Tibial artery (tissue), 4 donors: Measurements from ENCODE around the gene NF2.
A peak's percentile ranks its signal among the peaks of the same experiment; 100 is the strongest.

Experiments
- DNase-seq, 2 donors: peaks; one replicate each; pipeline ENCODE4 v3.0.0-alpha.2; 2019
- H3K27ac ChIP-seq, 2 donors: fragments of 200-600 bp; sonication (generic) in 1 of 2; 1 replicate in 1 of 2; 2 replicates in 1 of 2; pipeline ENCODE4 v1.5.1; 2018 to 2019; ENCODE audit warnings: mild to moderate bottlenecking in 1 of 2
- H3K27me3 ChIP-seq, 2 donors: fragments of 200-600 bp; sonication (generic) in 1 of 2; one replicate each; pipeline versions ENCODE4 v1.5.1 to v1.6.0; 2016 to 2019
- H3K36me3 ChIP-seq, 3 donors: fragments of 200-600 bp; sonication (generic) in 2 of 3; one replicate each; pipeline ENCODE4 v1.5.1; 2016 to 2019; ENCODE audit warnings: mild to moderate bottlenecking in 2 of 3
- H3K4me1 ChIP-seq, 4 donors: fragments of 200-600 bp; sonication (generic) in 2 of 4; 1 replicate in 3 of 4; 2 replicates in 1 of 4; pipeline ENCODE4 v1.5.1; 2016 to 2019
- H3K4me3 ChIP-seq, 2 donors: fragments of 200-600 bp; sonication (generic) in 1 of 2; 1 replicate in 1 of 2; 2 replicates in 1 of 2; pipeline ENCODE4 v1.5.1; 2018 to 2019; ENCODE audit warnings: mild to moderate bottlenecking in 2 of 2
- H3K9me3 ChIP-seq, 3 donors: fragments of 200-600 bp; sonication (generic) in 1 of 3; one replicate each; pipeline ENCODE4 v1.5.1; 2016 to 2019
- intact Hi-C: fragments of 100-400 bp; cut with DNase I; formaldehyde crosslinking; loops from one replicate; pipeline ENCODE4 v1.15.0; 2023; ENCODE audit warnings: low total_unique reads
- TF ChIP-seq, protein P1 (sequence below), 2 experiments: fragments of 200-600 bp in 1 of 2; fragments of 450-650 bp in 1 of 2; IDR thresholded peaks; one replicate each; pipeline ENCODE4 v1.5.1; 2017 to 2019; ENCODE audit warnings: antibody characterized with exemption in 2 of 2, mild to moderate bottlenecking in 1 of 2, moderate library complexity in 1 of 2

NF2 gene

DNA sequence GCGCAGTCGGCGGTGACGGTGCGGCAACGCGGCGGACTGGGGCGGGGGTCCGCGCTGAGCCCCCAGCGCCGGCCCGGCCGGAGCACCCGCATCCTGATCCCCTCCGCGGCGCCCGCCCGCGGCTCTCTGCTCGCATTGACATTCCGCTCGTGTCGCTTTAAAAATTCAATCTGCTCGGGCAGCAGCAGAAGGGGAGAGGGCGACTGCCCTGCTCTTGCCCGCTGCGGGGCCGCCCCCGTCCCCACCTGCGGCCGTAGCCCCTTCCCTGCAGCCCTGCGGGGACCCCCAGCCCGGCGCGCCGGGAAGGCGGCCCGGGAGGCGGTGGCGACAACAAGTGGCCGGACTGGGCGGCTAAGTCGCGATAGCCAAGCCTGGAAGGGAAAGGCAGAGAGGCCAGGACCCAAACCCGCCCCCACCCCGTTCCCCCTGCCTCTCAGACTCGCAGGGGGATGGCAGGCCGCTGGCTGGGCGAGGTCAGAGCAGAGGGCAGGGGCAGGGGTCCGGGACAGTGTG is 117.4 kb downstream of the NF2 start:
- Histone ChIP-seq H3K27me3 (peaks cover 0 to 78% of the 10 kb centered on the region in 2 donors), H3K27ac (no peak overlapping the region), H3K4me1 (peaks cover 0 to 18% (median 13%) of the 10 kb centered on the region in 4 donors), H3K9me3 (no peaks in the 10 kb centered on the region), H3K4me3 (peak overlapping the region in 1 of 2 donors; percentile 9), H3K36me3 (no peaks in the 10 kb centered on the region)
- TF ChIP-seq, protein P1, sequence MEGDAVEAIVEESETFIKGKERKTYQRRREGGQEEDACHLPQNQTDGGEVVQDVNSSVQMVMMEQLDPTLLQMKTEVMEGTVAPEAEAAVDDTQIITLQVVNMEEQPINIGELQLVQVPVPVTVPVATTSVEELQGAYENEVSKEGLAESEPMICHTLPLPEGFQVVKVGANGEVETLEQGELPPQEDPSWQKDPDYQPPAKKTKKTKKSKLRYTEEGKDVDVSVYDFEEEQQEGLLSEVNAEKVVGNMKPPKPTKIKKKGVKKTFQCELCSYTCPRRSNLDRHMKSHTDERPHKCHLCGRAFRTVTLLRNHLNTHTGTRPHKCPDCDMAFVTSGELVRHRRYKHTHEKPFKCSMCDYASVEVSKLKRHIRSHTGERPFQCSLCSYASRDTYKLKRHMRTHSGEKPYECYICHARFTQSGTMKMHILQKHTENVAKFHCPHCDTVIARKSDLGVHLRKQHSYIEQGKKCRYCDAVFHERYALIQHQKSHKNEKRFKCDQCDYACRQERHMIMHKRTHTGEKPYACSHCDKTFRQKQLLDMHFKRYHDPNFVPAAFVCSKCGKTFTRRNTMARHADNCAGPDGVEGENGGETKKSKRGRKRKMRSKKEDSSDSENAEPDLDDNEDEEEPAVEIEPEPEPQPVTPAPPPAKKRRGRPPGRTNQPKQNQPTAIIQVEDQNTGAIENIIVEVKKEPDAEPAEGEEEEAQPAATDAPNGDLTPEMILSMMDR (IDR thresholded peaks at IDR 0.05) = no peak
- intact Hi-C loops = no loop called here
- DNase-seq = no peak

- Histone ChIP-seq H3K27ac (no peak overlapping the region), H3K36me3 (no peaks in the 10 kb centered on the region), H3K27me3 (peaks cover 0 to 76% of the 10 kb centered on the region in 2 donors), H3K4me3 (no peak overlapping the region), H3K4me1 (peaks cover 0 to 18% (median 13%) of the 10 kb centered on the region in 4 donors), H3K9me3 (no peaks in the 10 kb centered on the region)
- TF ChIP-seq, protein P1 (IDR thresholded peaks at IDR 0.05) = no peak
- intact Hi-C loops = no loop called here
- no peak for DNase-seq
Observed at GRCh38 chr22:29722151-29722550, 118.7 kb downstream of the NF2 start.

- TF ChIP-seq, protein P1 (IDR thresholded peaks at IDR 0.05) = no peak
- no peaks in the 10 kb centered on the region for H3K36me3 ChIP-seq
- intact Hi-C loops = no loop called here
- no peak overlapping the region for H3K4me3 ChIP-seq
- no peaks in the 10 kb centered on the region for H3K9me3 ChIP-seq
- no peak overlapping the region for H3K27ac ChIP-seq
- DNase-seq = no peak
- H3K27me3 ChIP-seq = peaks cover 0 to 75% of the 10 kb centered on the region in 2 donors
- peaks cover 0 to 18% (median 13%) of the 10 kb centered on the region in 4 donors for H3K4me1 ChIP-seq
Observed at GRCh38 chr22:29722587-29722986, 119.2 kb downstream of the NF2 start.

- intact Hi-C loops = no loop called here
- Histone ChIP-seq H3K9me3 (no peaks in the 10 kb centered on the region), H3K27ac (no peak overlapping the region), H3K4me3 (no peak overlapping the region), H3K27me3 (peaks cover 0 to 63% of the 10 kb centered on the region in 2 donors), H3K36me3 (peaks cover 0 to 4% (median 0%) of the 10 kb centered on the region in 3 donors), H3K4me1 (peaks cover 0 to 18% (median 13%) of the 10 kb centered on the region in 4 donors)
- DNase-seq = no peak
- TF ChIP-seq, protein P1 (IDR thresholded peaks at IDR 0.05) = no peak
Observed at GRCh38 chr22:29723766-29724165, 120.3 kb downstream of the NF2 start.

DNA sequence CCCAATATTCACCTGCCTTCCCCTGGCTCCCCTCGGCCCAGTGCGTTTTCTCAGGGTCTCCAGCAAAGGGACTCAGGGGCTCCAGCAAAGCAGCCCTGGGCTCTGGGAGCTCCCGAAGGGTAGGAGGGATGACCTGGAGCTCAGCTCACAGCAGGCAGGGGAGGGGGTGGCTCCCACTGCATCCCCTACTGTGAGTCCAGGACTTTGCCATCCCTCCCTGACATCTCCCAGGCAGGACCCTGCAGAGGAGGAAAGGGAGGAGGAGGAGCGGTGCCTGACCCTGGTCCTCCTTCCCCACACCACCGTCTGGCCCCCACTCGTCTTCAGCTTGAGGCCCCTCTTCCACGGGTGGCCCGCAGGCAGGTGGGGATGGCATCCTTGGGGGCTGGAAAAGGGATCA is 121.4 kb downstream of the NF2 start:
- Histone ChIP-seq H3K4me3 (no peak overlapping the region), H3K36me3 (peaks cover 0 to 14% (median 0%) of the 10 kb centered on the region in 3 donors), H3K27me3 (peaks cover 0 to 52% of the 10 kb centered on the region in 2 donors), H3K9me3 (no peaks in the 10 kb centered on the region), H3K27ac (no peak overlapping the region), H3K4me1 (peaks cover 0 to 12% (median 9%) of the 10 kb centered on the region in 4 donors)
- TF ChIP-seq, protein P1 (IDR thresholded peaks at IDR 0.05) = no peak
- no peak for DNase-seq
- intact Hi-C loops = no loop called here
